GM12872 (cell line): Measurements from ENCODE around the gene CGB5.

ENCODE experiments used
- TF ChIP-seq, protein P1 (sequence below): IDR thresholded peaks from 3 replicates; pipeline ENCODE4 v1.5.1; 2011; ENCODE audit warnings: low read depth, mild to moderate bottlenecking, low read length, moderate library complexity; ENCODE audit not compliant: insufficient read depth

The CGB5 gene

DNA sequence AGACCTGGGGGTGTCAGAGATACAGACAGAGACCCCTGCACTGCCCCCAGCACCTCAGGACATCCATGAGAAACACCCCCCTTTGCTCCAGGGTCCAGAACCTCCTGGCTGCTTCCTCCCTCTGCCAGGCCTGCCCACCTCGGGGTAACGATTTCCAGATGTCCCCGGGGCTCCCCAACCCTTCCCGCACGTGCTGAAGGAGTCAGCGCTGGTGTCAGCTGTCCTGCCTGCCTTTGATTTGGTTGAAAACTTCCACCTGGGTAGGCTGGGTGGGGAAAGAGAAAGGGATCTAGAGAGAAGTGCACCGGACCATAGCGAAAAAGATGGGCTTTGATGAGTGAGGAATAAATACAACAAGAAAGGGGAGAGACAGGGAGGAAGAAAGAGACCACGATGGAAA is 15.4 kb downstream of the CGB5 start:
- TF ChIP-seq, protein P1, sequence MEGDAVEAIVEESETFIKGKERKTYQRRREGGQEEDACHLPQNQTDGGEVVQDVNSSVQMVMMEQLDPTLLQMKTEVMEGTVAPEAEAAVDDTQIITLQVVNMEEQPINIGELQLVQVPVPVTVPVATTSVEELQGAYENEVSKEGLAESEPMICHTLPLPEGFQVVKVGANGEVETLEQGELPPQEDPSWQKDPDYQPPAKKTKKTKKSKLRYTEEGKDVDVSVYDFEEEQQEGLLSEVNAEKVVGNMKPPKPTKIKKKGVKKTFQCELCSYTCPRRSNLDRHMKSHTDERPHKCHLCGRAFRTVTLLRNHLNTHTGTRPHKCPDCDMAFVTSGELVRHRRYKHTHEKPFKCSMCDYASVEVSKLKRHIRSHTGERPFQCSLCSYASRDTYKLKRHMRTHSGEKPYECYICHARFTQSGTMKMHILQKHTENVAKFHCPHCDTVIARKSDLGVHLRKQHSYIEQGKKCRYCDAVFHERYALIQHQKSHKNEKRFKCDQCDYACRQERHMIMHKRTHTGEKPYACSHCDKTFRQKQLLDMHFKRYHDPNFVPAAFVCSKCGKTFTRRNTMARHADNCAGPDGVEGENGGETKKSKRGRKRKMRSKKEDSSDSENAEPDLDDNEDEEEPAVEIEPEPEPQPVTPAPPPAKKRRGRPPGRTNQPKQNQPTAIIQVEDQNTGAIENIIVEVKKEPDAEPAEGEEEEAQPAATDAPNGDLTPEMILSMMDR = no peak

DNA sequence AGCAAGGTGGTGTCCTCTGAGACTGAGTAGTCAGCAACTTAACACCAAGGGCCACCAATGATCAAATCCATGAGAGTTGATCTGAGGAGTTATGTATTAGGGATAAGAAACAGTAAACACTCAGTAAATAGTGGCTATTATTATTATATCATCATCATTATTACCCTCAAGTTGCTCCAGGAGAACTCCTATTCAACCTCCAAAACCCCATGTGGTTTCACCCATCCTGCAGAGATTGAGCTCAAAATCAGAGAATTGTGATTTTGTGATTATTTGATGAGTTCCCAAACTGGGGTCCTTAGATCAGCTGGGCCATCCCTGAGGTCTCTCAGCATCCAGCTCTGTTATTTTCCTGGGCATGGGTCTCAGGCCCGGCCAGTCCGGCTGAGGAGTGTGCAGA is 17.4 kb downstream of the CGB5 start:
- TF ChIP-seq, protein P1 = no peak

DNA sequence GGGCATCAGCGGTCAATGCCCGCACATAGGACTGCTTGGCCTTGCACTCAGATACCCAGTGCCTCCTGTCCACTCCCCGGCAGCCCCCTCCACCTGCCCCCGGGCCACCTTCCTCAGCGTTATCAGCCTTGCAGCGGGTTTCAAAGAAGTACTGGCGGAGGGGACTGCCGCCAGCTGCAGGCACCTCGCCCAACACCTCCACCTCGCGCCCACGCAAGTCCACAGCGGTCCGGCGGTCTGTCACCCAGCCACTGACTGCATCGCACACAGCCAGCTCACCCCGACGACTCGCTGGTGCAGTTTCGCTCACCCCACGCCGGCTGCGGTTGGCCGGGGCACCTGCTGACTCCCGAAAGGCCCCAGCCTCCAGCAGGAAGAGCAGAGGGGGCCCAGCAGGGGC is 17.8 kb downstream of the CGB5 start:
- TF ChIP-seq, protein P1 = no peak

DNA sequence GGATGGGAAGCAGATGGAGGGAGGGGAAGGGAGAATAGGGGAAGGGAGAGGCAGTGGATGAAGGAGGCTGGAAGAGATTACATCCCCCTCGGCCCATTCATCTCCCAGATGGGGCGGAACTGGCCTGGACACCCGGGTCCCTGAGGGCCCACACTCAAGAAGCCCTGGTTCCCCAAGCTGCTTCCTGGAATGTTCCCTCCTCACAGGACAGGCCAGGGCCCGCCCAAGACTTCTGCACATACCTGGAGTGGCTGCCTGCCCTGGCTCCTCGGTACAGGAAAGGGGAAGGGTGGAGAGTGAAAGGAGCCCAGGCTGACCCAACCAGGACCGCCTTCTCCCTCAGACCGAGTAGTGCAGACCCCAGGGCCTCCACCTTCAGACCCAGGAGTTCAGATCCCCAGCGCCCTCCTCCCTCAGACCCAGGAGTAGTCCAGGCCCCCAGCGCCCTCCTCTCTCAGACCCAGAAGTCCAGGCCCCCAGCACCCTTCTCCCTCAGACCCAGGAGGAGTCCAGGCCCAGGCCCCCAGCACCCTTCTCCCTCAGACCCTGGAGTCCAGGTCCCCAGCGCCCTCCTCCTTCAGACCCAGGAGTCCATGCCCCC is 20.5 kb downstream of the CGB5 start:
- TF ChIP-seq, protein P1 = no peak

DNA sequence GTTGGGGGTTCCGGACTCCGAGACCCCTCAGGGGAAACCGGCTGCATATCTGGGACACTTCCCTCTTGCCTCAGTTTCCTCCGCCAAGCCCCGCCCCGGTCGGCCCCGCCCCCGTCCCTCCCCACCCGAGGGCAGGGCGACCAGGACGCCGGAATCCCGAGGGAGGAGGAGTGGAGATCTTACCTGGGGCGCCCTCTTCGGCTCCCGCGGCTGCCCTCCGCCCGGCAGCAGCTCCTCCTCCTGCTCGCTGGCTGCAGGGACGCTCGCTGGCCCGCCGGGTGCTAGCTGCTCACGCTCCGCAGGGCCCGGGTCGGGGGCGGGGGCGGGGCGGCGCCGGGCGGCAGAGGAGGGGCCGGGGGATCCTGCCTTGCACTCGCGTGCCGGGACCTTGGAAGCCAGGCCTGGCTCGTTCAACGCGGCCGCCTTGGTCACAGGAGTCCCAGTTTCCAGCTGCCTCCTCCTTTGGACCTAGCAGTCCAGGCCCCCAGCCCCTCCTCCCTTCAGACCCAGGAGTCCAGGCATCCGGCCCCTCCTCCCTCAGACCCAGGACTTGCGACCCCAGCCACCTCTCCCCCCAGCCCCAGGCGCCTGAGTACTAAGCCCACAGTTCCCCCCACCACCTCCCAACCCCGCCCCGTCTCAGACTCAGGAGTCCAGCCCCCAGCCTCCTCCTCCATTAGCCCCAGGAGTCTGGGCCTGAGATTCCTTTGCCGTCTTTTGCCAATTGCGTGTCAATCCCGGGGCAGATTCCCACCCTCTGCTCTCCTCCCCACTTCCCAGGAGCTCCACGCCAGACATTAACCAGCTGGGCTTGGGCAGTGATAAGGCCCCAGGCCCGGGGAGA is 21.3 kb downstream of the CGB5 start, which contains the start of gene NTF4:
NTF4 (minus strand) TSS at position 51 of the 844 bp plus-strand sequence. CDS start 2,821 bp downstream, outside the sequence.
- TF ChIP-seq, protein P1 = no peak

DNA sequence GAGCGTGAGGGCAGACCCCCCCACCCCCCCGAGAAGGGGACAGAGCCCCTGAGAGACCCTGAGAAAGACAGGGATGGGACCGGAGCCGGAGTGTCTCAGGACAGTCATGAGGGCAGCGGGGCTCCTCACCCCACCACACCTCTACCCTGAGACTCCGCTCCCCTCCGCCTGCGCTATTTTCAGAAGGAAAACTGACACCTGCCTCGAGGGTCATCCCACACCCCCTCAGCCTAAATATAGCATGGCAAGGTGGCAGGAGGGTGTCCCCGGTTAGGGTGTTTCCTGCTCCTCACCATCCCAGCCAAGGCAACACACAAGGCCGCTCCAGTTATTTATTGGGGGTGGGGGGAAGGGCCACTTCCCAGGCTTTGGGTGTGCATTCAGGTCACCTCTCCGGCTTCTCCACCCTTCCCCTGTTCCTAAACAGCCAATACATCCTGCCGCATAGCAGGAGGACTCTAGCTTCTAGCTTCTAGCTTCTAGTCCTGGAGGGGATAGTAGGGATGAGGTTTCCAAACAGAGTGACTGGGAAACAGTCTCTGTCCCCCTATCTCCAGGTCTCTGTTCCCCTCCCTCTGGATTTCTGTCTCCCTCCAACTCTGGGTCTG is 22.4 kb downstream of the CGB5 start:
- TF ChIP-seq, protein P1 = no peak

DNA sequence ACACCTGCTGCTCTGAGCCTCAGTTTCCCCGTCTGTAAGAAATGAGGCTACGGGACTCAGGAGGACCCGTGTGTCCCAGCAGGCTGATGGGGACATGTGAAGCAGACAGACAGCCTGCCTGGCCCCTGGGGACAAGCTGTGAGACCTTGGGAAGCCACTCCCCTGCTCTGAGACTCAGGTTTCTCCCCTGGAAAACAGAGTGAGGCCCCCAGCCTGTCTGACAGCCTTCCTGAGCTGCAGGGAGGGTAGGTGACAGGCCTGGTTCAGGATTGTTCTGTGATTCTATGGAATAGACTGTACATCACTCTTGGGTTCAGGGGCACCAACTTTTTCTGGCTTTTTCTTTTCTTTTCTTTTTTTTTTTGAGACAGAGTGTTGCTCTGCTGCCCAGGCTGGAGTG is 23.9 kb downstream of the CGB5 start:
- TF ChIP-seq, protein P1 = no peak
